Stromal cell of bone marrow (primary cell): Measurements from ENCODE around the gene C14orf180.

ENCODE experiments used
- DNase-seq: peaks from one replicate; pipeline ENCODE4 v3.0.0-alpha.2; 2012; ENCODE audit warnings: low read depth

The C14orf180 gene

DNA sequence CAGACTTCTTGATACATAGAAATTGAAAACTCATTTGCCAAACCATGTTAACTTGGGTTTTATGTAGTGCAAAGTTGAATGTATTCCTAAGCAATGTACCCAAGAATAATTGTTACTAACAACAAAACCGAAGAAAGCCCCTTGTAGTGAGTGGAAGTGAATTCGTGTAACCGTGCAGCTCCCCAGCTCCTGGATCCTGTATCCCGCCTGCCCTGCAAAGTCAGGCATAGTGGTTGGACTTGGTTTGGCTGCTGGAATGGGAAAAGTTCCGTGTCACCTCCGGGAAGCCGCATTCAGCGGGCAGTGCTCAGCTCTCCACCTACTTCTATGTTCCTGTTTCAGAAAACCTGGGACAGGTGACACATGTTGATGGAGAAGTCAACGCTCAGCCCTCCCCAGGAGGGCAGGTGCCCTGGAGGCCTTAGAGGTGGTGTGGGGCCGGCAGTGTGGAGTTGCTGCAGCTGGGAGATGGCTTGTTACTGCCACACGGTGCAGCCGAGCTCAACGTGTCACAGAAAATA, 29.2 kb upstream of the C14orf180 start:
- DNase-seq = no peak

DNA sequence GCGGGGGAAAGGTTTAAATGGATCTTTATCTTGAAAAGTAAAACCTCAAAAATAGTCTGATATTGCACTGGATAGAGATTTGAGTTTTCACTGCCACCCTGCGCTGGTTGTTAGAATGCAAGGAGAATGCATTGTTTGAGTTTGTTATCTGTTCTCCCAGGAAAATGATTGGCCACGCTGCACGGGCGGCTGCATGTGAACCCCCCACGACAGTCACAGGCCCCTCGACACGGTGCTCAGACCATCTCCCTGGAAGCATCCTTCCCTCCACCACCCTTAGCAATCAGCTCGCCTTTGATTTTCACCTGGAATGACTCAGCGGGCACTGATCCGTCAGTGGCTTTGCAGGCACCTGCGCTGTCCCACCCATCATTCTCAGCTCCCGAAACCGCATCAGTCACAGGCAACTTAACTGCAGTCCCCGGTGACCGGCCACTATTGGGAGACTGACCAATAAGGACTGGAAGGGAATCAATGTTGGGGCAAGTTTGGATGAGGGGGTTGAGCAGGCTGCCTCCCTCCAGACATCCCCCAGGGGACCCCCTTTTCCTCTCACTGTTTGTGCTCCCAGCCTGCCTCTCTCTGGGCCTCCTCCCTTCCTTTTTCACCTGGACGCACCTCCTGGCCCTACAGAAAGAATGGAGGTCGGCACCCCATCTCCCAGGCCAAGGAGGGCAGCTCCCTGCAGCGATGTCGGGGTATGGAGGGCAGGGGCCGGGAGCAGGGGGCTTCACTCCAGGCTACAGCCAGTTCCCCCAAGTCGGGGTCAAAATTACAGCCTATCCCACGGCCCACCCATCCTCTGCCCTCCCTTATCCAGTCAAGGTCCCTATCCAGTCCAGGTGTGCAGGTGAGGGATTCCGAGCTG, 28.5 kb upstream of the C14orf180 start:
- no peak for DNase-seq

DNA sequence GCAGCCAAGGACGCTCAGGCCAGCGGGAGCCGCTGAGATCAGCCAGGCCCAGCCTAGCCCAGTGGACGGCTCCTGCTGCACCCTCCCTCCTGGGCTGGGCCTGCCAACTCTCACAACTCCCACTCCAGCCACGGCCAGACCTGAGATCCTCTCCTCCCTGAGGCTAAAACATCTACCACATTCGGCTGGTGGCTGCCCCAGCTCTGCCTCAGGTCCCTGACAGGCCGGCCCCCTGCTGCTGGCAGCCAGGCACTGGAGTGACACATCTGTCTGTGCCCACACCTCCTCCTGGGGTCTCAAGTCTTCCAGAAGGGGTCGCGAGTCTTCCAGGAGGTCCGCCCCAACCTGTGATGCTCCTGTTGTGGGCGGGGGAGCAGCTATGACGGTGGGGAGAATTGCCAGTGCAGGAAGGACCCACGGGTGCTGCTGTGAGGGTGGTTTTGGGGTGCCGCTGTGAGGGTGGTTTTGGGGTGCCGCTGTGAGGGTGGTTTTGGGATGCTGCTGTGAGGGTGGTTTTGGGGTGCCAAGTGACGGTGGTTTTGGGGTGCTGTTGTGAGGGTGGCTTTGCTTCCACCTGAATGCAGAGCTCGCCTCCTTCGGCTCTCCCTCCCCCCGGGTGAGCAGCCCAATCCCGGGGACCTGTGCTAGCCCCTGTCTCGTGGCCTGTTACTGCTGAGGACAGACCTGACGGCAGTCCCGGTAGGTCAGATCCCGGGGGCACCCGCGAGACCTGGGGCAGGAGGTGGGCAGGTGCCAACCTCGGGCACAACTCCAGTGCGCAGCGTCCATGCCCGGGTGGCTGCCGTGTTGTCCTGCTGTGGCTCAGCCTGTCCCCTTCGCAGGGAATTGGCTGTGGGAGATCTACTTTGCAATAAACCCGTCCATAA, 27.5 kb upstream of the C14orf180 start:
- DNase-seq = no peak

DNA sequence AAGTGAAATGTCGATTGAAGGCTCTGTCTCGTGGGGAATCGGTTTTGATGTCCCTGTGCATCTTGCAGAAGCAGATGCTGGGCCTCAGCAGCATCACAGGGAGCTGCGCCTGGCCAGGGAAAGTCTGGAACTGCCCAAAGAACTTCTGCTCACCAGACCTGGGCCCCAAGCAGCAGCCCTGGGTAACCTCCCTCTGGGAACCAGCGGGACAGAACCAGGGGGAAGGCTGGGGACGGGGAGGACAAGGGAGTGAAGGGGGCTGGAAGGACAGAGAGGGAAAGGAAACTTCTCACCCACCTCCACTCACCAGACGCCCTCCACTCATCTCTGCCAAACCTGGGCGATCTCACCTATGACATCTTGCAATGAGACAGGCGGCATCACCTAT, 26.8 kb upstream of the C14orf180 start:
- DNase-seq = no peak

DNA sequence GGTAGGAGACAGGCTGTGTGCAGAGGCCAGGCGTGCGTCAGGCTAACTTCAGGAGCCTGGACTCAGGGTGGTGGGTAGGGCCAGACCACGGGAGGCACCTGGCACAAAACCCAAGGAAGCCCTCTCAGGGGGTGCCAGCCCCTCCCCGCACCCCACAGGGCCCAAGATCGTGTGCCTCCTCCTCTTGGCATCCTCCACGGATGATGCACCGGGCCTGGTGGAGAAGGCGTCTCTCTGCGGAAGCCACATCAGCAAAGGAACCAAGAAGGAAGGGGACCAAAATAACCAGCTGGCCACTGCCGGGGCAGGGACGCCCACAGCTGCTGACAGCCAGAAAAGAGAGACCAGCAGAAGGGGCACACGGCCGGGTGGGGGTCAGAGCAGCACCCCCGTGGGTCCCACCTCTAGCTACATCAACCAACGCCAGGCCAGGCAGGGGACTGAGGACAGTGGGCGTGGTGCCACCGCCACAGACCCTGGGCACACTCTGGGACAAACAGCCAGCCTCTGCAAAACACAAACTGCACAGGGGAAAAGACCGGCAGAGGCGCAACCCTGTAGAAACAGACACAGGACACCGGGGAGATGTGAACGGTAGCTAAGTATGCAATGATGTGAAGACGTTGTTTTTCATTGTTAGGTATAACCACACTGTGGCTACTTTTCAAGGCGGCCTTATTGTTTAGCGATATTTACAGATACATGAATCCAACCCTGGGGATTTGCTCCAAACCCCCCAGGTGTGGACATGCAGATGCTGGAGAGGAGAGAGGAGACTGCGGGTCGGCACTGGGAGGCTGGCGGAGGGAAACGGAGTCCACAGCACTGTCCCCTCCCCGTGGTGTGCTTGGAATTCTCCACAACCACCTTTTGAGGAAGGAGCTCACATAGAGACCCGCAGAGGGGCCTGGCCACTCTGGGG, 26.1 kb upstream of the C14orf180 start:
- DNase-seq = no peak

DNA sequence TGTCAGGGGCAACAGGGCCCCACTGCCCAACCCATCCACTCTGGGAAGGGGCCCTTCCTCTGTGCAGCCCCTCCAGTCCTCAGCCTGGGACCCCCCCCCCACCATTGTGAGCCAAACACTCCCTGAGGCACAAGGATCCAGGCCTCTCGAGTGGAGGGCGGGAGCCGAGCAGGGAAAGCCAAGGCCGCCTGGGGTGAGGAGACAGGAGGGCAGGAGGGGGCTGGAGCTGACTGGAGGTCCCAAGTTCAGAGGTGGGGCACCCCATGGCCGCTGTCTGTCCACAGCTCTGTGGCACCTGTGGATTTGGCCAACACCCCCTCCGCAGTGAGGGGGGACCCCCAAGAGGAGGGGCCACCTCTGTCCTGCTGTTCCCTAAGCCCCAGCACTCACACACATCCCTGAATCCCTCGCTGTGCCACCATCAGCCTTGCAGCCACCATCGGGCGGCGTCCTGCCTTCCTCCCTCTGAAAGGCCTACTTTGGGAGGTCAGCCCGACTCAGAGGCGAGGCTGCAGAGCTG, 25.4 kb upstream of the C14orf180 start:
- DNase-seq = no peak

DNA sequence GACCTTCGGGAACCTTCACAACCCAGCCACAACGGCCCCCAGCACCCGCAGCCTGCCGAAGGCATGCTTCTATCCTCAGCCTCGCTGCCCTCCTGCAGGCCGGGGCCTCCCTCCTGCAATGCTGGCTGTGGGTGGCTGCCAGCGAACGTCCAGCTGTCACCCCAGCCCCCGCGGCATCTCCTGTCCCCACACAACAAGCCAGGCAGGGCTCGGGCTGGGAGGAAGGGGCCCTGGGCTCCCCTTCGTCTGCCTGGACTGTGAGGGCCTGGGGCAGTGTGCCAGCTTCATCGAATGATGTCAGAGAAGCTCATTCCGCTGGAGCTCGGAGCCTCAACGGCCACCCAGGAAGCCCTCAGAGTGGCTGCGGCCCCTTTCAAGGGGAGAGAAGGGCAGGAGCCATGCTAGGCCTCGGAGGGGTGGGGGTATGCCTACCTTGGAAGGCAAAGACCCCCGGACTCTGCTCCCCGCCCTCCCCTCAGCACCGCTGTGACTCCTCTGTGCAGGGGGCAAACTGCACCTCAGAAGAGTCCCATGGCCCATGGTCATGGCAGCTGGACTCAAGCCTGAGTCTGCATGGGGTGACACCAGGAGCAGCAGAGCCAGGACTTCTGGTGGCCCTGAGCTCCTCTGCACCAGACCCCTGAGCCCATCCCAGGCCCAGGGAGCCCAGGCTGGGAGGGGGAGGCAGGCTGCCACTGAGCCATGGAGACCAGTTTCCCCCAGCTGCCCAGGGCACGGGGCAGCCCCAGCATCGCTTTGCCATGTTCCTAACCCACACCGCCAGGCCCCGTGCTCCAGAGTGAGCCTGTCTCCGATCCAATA, 24.7 kb upstream of the C14orf180 start:
- DNase-seq = no peak

DNA sequence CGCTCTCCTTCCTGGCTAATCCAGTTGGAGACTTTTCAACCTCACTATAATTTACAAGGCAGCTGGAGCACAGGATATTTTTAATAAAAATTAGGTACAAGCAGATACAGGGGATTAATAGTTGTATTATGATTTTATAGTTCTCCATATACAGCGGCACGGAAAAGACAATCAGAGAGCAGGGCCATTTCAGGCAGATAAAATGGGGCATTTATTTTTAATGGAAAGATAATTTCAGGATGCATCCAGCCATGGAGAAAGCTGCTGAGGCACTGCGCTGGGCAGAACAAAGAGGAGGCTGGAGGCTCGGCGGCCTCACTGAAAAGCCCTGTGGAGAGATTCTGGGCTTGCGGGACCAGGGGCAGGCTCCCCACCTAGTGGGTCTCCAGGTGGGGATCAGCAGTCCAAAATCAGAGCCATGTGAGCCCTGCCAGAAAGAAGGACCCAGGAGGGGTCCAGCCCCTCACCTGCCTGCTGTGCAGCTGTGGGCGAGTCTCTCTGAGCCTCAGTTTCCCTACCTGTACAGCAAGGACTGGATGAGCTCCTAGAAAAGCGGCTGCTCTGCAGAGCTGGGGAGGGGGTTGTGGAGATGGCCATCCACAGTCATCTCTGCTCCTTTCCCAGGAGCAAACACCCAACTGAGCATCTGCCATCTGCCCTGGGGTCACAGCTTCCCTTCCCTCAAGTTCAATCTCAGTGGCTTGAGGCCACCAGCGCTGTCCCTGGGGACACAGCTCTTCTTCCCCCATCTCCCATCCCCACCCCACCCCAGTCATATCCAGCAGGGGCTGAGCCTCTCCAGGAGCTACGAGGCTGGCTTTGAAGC, 23.9 kb upstream of the C14orf180 start:
- no peak for DNase-seq

DNA sequence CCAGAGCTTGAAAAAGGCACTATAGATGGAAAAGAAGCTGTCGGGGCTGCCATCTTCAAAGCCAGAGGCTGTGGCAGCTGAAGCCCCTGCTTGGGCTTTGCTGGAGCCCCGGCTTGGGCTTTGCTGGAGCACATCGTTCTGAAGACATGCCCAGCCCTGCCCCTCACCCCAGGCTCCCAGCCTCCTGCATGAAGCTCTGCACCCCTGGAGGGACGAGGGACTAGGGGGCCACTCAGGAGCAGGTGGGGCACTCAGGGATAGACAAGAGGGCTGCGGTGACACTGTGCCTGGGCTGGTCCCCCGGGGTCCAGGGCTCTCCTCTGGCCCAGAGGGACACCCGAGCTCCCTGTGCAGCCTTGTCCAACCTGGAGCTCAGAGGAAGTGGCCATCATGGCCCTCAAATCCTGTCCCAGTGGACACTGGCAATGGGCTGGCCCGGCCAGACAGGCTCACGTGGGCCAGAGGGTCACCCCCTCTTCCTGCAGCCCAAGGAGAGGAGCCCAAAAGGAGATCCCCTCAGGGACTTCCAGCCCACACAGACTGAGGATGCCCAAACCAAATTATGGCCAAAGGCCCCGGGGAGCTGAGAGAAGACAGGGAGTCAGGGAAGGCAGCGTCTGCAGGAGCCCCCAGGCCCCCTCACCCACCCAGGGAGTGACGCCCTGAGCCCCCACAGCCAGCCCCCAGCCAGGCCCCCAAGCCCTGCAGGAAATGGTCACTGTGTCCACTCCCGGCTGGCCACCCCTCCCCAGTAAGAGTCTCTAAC, 23.1 kb upstream of the C14orf180 start:
- no peak for DNase-seq

DNA sequence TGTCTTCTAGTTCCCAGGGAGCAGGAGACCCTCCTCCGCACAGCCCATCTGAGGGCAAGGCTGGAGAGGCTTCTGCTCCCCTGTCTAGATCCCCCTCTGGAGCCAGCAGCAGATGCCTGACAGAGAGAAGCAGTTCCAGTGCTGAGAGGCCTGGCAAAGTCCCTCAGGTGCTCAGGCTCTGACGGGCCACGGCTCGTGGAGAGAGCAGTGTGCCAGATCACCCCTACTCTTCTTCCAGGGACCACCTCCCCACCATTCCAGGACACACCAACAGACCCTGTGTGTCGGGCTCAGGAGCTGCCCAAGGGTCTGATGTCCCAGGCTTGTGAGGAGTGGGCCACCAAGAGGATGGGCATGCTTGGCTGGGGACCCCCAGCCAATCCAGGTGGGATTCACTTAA, 22.5 kb upstream of the C14orf180 start:
- no peak for DNase-seq

DNA sequence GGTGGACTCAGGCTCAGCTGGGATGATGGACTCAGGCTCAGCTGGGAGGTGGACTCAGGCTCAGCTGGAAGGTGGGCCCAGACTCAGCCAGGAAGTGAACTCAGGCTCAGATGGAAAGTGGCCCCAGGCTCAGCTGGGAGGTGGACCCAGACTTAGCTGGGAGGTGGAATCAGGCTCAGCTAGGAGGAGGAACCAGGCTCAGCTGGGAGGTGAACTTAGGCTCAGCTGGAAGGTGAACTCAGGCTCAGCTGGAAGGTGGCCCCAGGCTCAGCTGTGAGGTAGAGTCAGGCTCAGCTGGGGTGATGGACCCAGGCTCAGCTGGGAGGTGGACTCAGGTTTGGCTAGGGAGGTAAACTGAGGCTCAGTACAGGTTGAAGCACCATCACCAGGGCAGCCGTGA, 21.8 kb upstream of the C14orf180 start:
- DNase-seq = no peak

DNA sequence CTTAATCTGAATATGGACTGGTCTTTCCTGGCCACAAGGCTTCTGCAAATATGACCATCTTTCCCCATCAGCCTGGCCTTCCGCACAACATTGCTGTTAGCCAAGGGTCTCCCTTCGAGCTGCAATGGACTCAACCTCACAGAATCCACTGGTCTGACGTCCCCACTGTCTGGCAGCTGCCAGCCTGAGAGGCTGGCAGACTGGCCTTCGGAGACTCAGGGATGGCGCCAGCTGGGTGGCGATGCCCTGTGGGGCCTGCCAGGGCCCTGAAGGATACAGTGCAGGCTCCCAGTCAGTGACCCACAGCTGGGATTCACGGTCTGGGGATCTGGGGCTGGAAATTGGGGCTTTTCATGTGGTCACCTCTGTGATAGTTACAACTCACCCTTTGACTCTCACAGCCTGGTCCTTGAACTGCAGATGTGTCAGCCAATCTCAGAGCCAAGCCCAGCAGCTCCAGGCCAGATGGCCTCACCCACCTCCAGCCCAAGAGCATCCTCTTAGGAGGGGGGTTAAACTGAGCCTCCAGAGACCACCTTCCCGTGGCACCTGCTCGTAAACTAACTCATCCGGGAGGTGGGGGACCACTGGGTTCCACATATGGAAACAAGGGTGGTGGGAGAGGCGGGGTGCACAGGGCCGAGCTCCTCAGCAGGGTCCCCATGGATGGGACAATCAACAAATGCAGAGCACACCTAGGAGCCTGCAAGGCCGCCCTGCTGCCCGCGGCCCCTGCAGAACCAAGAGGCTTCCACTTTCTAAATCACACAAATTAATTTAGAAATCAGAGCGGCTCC, 21.1 kb upstream of the C14orf180 start:
- DNase-seq = no peak

DNA sequence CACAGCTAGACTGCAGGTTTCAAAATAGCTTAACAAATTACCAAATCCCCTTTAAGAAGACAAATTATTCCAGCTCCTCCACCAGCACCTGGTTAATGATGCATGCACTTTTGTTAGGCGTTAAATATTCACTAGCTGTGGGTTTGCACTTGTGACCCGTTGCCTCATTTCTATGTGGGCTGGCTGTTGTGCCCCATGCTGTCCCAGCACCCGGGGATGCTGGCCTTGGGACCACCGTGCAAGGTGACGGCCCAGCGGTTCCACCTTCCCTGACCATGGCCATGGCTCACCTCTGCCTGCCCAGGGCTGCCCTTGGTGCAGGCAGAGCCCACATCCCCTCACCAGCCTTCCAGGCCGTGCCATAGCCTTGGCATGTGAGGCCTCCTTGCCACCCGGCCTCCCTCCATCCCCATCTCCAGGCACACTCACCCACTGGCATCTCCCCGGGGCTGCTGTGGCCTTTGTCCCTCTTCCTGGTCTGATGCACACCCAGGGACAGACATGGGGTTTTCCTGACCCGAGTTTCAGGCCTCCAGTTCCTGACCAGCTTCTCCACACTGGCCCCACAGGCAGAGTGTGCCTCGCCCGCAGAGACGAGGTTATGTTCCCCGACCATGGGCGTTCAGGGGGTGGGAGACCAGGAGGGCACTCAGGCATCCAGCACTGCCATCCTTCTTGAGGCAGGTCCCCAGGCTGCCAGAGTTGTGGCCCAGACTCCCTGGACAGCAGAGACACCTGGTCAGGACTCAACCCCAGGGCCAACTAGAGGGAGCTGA, 20.3 kb upstream of the C14orf180 start:
- no peak for DNase-seq

DNA sequence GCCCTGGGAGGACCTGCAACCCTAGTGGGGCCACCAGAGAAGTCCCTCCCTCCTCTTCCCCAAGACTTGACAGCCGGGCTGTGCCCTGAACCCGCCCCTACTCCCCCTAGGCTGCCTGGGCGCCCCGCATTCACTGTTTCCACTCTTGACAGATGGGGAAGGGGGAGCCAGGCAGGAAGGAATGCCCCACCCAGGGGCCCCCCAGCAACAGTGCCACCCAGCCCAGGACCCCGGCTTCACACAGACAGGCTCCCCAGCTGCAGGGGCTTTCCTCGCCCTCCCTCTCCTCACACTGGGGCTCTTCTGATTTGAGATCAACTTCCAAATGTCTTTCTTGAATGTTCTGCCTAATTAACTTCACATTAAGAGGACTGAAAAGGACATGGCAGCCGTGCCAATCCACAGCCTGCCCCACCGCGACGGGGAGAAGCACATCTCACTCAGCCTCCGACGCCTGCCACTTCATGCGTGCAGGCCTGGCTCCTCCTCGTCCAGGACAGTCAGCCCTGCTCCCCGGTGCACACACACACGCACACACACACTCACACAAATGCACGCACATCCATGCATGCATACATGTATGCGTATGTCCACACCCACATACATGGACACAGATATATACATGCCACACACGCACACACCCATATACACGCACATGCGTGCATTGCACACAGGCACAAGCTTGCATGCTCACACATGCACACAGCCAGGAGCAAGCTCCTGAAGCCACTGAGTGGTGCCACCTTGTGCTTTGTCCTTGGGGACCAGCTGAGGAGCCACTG, 19.6 kb upstream of the C14orf180 start:
- DNase-seq = no peak

DNA sequence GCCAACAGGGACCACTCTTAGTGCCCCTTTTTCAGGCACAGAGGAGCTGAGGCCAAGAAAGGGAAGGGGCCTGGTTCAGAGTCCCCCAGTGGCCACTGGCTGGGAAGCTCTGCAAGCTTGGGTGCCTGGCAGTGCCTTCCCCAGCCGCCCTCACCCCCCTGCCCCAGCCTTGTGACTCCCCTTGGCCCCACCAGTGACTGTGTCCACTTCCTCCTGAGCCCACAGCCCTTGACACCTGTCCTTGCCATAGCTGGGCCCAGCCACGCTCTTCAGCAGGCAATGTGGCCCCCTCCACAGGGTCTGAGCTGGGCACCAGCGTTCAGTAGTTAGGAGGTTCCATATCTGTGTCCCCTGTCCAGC, 19.0 kb upstream of the C14orf180 start:
- DNase-seq = no peak

DNA sequence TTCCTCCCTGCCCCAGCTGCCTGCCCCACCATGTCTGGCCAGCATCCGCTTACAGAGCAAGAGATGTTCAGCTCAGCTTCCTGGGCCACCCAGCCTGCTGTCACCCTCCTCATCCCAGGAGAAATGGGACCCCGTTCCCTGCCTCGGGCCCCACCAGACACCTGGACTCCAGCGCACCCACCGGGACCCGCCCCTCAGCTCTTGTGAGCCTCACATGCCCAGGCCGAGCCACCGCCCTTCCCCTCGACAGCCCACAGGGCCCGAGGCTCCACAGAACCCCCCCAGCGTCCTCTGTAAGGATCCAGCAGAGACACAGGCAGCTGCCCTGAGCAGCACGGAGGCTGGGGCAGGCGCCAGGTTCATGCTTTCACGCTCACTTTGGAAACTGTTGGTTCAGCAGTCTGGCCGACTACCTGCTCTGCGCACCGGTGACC, 18.4 kb upstream of the C14orf180 start:
- no peak for DNase-seq
